GM12878 (cell line): Measurements from ENCODE around the gene PANX2. TPM values are rescaled to one million over a fixed set of nuclear protein-coding genes. Genes with fewer than 3 reads are reported as not detected.

Experiments used
- ATF2 ChIP-seq: IDR thresholded peaks from 2 replicates; pipeline ENCODE4 v1.6.1; 2012; ENCODE audit warnings: low read length, inconsistent platforms
- BCL3 ChIP-seq: IDR thresholded peaks from 2 replicates; pipeline ENCODE4 v1.6.1; 2011; ENCODE audit warnings: borderline replicate concordance, low read depth, mild to moderate bottlenecking, moderate library complexity, low read length; ENCODE audit not compliant: insufficient read depth, poor library complexity, severe bottlenecking
- BCLAF1 ChIP-seq: fragments of 450-650 bp; IDR thresholded peaks from 2 replicates; pipeline ENCODE4 v1.6.1; 2017; ENCODE audit warnings: antibody characterized with exemption, mild to moderate bottlenecking, moderate library complexity
- CBFB ChIP-seq: IDR thresholded peaks from 2 replicates; pipeline ENCODE4 v1.6.1; 2016; ENCODE audit warnings: antibody characterized with exemption, low read depth
- CBX3 ChIP-seq: fragments of 200-600 bp; sonication (generic); IDR thresholded peaks from 2 replicates; pipeline ENCODE4 v1.6.1; 2016; ENCODE audit warnings: low read depth, borderline replicate concordance
- CHD1 ChIP-seq: IDR thresholded peaks from 2 replicates; pipeline ENCODE4 v1.6.1; 2012; ENCODE audit warnings: low read depth, low read length, improper control_type of control experiment
- EZH2 ChIP-seq: IDR thresholded peaks from 2 replicates; pipeline ENCODE4 v1.6.1; 2012; ENCODE audit warnings: low read depth, mild to moderate bottlenecking, control low read depth, inconsistent platforms, low read length, borderline replicate concordance; ENCODE audit not compliant: control insufficient read depth
- IKZF1 ChIP-seq: fragments of 450-650 bp; conservative IDR thresholded peaks from 2 replicates; pipeline ENCODE4 v1.6.1; 2017; ENCODE audit warnings: antibody characterized with exemption, mild to moderate bottlenecking
- IKZF2 ChIP-seq, 2 experiments: fragments of 450-650 bp; IDR thresholded peaks; 2 replicates each; pipeline ENCODE4 v1.6.1; 2017; ENCODE audit warnings: mild to moderate bottlenecking in 2 of 2, moderate library complexity in 2 of 2
- IRF5 ChIP-seq: fragments of 450-650 bp; IDR thresholded peaks from 2 replicates; pipeline ENCODE4 v1.6.1; 2017; ENCODE audit warnings: borderline replicate concordance
- MEF2A ChIP-seq: IDR thresholded peaks from 2 replicates; pipeline ENCODE4 v1.6.1; 2011; ENCODE audit warnings: low read depth, mild to moderate bottlenecking, low read length, moderate library complexity; ENCODE audit not compliant: insufficient read depth
- NFYB ChIP-seq: IDR thresholded peaks from 2 replicates; pipeline ENCODE4 v1.6.1; 2011; ENCODE audit warnings: low read depth, mild to moderate bottlenecking, low read length, improper control_type of control experiment, moderate library complexity; ENCODE audit not compliant: insufficient read depth
- RBBP5 ChIP-seq: fragments of 200-600 bp; sonication (generic); conservative IDR thresholded peaks from 2 replicates; pipeline ENCODE4 v1.6.1; 2016
- SMAD1 ChIP-seq: fragments of 450-650 bp; IDR thresholded peaks from 2 replicates; pipeline ENCODE4 v1.6.1; 2018; ENCODE audit warnings: mild to moderate bottlenecking, low read depth; ENCODE audit not compliant: partially characterized antibody
- SREBF1 ChIP-seq: IDR thresholded peaks from 2 replicates; pipeline ENCODE4 v1.6.1; 2012; ENCODE audit warnings: mild to moderate bottlenecking, low read length
- SREBF2 ChIP-seq: IDR thresholded peaks from 2 replicates; pipeline ENCODE4 v1.6.1; 2012; ENCODE audit warnings: mild to moderate bottlenecking, low read length
- SRF ChIP-seq, 2 experiments: IDR thresholded peaks; 2 replicates each; pipeline ENCODE4 v1.6.1; 2011; ENCODE audit warnings: low read depth in 2 of 2, low read length in 2 of 2, mild to moderate bottlenecking in 1 of 2, moderate library complexity in 1 of 2
- TCF12 ChIP-seq: IDR thresholded peaks from 2 replicates; pipeline ENCODE4 v1.6.1; 2011; ENCODE audit warnings: low read depth, mild to moderate bottlenecking, low read length
- TCF3 ChIP-seq: IDR thresholded peaks from 2 replicates; pipeline ENCODE4 v1.6.1; 2012; ENCODE audit warnings: low read depth, mild to moderate bottlenecking, low read length, borderline replicate concordance; ENCODE audit not compliant: insufficient read depth
- YY1 ChIP-seq: IDR thresholded peaks from 2 replicates; pipeline ENCODE4 v1.6.1; 2011; ENCODE audit warnings: low read depth, mild to moderate bottlenecking, low read length
- ZNF217 ChIP-seq: fragments of 450-650 bp; IDR thresholded peaks from 2 replicates; pipeline ENCODE4 v1.6.1; 2017; ENCODE audit warnings: antibody characterized with exemption, mild to moderate bottlenecking
- polyA plus RNA-seq, 11 experiments: library from polyadenylated mRNA; depleted of rRNA in 4 of 11; unstranded in 6 of 11; stranded (reverse) in 5 of 11; fragments of >200 nt; fragmentation: Nextera tagmentation in 4 of 11; fragmentation: Illumina TruSeq in 1 of 11; extraction: Ambion mirVana in 4 of 11; extraction: Trizol in 1 of 11; gene quantifications; 1 replicate in 1 of 11; 2 replicates in 10 of 11; pipeline versions ENCODE4 v1.2.1 to v1.2.3, GENCODE V29; 2011 to 2016; ENCODE audit warnings: inconsistent platforms in 2 of 11, missing spikeins in 2 of 11, low read depth in 1 of 11
- total RNA-seq, 4 experiments: library from RNA; depleted of rRNA in 3 of 4; stranded (reverse); fragments of >200 nt in 3 of 4; fragmentation: Illumina TruSeq in 1 of 4; extraction: Trizol in 1 of 4; gene quantifications; 2 replicates each; pipeline versions ENCODE4 v1.2.1 to v1.2.3, GENCODE V29; 2013 to 2021

Gene PANX2
- total and polyA plus RNA-seq, 10 of the 15 experiments (the other 5 are each of a cell fraction or from before 2014, with no cell fraction given): 0.04 to 0.44 (median 0.17) TPM; not detected in 5

GRCh38 chr22:50200461-50201190 lies 30.1 kb downstream of the PANX2 start, which contains the start of gene SELENOO (continued):
- TF ChIP-seq IKZF2 (IDR thresholded peaks at IDR 0.05) (no peak), CBFB (no peak), CHD1 (no peak), MEF2A (no peak), SMAD1 (no peak), TCF12 (no peak), SRF (IDR thresholded peaks at IDR 0.05; ENCODE audit: low read depth in 2 of 2, low read length in 2 of 2) (no peak), CBX3 (no peak), EZH2 (no peak), RBBP5 (no peak), IRF5 (no peak), BCL3 (no peak), TCF3 (no peak), NFYB (peak; percentile 81), ATF2 (no peak), YY1 (peak; percentile 90), IKZF1 (peak; percentile 58), ZNF217 (no peak), BCLAF1 (0 out of 2 replicates have a peak, but pooled peaks have one; percentile 11), SREBF2 (no peak), SREBF1 (no peak)
